SK-N-SH (cell line): Measurements from ENCODE around the gene SETD1A. TPM values are rescaled to one million over a fixed set of nuclear protein-coding genes. Genes with fewer than 3 reads are reported as not detected.

Experiments
- CTCF ChIA-PET: fragments of 300-600, 350-600 bp; formaldehyde crosslinking; extraction: SDS; loops from one replicate; lab custom pipeline; 2021; lab: Yijun Ruan, JAX
- POLR2A ChIA-PET: fragments of 350-600 bp; sonication (Branson Sonifier 250); formaldehyde crosslinking; extraction: SDS; loops from one replicate; lab custom pipeline; 2020; ENCODE audit warnings: antibody characterized with exemption, inconsistent platforms; lab: Yijun Ruan, JAX
- DNase-seq: peaks from one replicate; pipeline ENCODE4 v3.0.0; 2012
- H2AFZ ChIP-seq: fragments of 200-600 bp; sonication (generic); 2 replicates; pipeline ENCODE4 v1.8.1; 2016; ENCODE audit warnings: antibody characterized with exemption, mild to moderate bottlenecking, low read depth
- H3F3A ChIP-seq: fragments of 200-600 bp; sonication (generic); replicated peaks from 2 replicates; pipeline ENCODE3; 2016; ENCODE audit warnings: antibody characterized with exemption, mild to moderate bottlenecking; ENCODE audit not compliant: insufficient read depth
- H3K27ac ChIP-seq, 2 experiments: fragments of 200-500 bp in 1 of 2; fragments of 200-600 bp in 1 of 2; sonication (Bioruptor generic) in 1 of 2; sonication (generic), shearing (Covaris generic) in 1 of 2; 2 replicates each; pipeline versions ENCODE4 v1.5.1 to v1.6.1; 2014 to 2016; ENCODE audit warnings: low read depth in 2 of 2, inconsistent platforms in 1 of 2, low read length in 1 of 2, mild to moderate bottlenecking in 1 of 2, mixed read lengths in 1 of 2
- H3K27me3 ChIP-seq: fragments of 200-600 bp; sonication (generic), shearing (Covaris generic); 2 replicates; pipeline ENCODE4 v1.6.1; 2016; ENCODE audit warnings: mixed run types; ENCODE audit not compliant: insufficient read depth
- H3K36me3 ChIP-seq, 2 experiments: fragments of 200-500 bp in 1 of 2; fragments of 200-600 bp in 1 of 2; sonication (Bioruptor generic) in 1 of 2; sonication (generic) in 1 of 2; replicated peaks in 1 of 2; 2 replicates each; pipeline versions ENCODE3 to v1.5.1; 2014 to 2016; ENCODE audit warnings: low read length in 1 of 2, mild to moderate bottlenecking in 1 of 2; ENCODE audit not compliant: insufficient read depth in 2 of 2, control insufficient read depth in 1 of 2
- H3K4me1 ChIP-seq, 2 experiments: fragments of 200-500 bp in 1 of 2; fragments of 200-600 bp in 1 of 2; sonication (Bioruptor generic) in 1 of 2; sonication (generic), shearing (Covaris generic) in 1 of 2; 2 replicates each; pipeline versions ENCODE4 v1.5.1 to v1.6.1; 2014 to 2016; ENCODE audit warnings: low read depth in 1 of 2, low read length in 1 of 2, mixed run types in 1 of 2; ENCODE audit not compliant: insufficient read depth in 2 of 2, control insufficient read depth in 1 of 2
- H3K4me2 ChIP-seq: fragments of 200-600 bp; sonication (generic), shearing (Covaris generic); 2 replicates; pipeline ENCODE4 v1.6.1; 2017; ENCODE audit warnings: mixed run types
- H3K4me3 ChIP-seq, 2 experiments: fragments of 200-500 bp in 1 of 2; fragments of 200-600 bp in 1 of 2; sonication (Bioruptor generic) in 1 of 2; sonication (generic), shearing (Covaris generic) in 1 of 2; 2 replicates each; pipeline versions ENCODE4 v1.5.1 to v1.8.1; 2014 to 2016; ENCODE audit warnings: low read depth in 2 of 2, inconsistent platforms in 1 of 2, low read length in 1 of 2, mild to moderate bottlenecking in 1 of 2, mixed read lengths in 1 of 2, moderate library complexity in 1 of 2
- H3K79me2 ChIP-seq: fragments of 200-600 bp; sonication (generic); 2 replicates; pipeline ENCODE4 v1.8.1; 2017; ENCODE audit warnings: mild to moderate bottlenecking; ENCODE audit not compliant: insufficient read depth
- H3K9ac ChIP-seq: fragments of 200-600 bp; sonication (generic); 2 replicates; pipeline ENCODE4 v1.6.1; 2017; ENCODE audit warnings: mixed run types
- H3K9me2 ChIP-seq: fragments of 200-600 bp; sonication (generic); 2 replicates; pipeline ENCODE4 v1.6.1; 2017; ENCODE audit warnings: mixed run types
- H3K9me3 ChIP-seq: fragments of 200-600 bp; sonication (generic); 2 replicates; pipeline ENCODE4 v1.6.1; 2017; ENCODE audit warnings: mixed run types, mild to moderate bottlenecking, moderate library complexity
- H4K20me1 ChIP-seq: fragments of 200-600 bp; sonication (generic); 2 replicates; pipeline ENCODE4 v1.6.1; 2017; ENCODE audit warnings: mild to moderate bottlenecking, mixed run types; ENCODE audit not compliant: insufficient read depth
- CHD2 ChIP-seq: fragments of 150-350 bp; IDR thresholded peaks from 2 replicates; pipeline ENCODE4 v1.6.1; 2018; ENCODE audit warnings: low read length; ENCODE audit not compliant: partially characterized antibody
- CTCF ChIP-seq: fragments of 200-600 bp; sonication (generic); IDR thresholded peaks from 2 replicates; pipeline ENCODE4 v1.6.1; 2017; ENCODE audit warnings: antibody characterized with exemption, mild to moderate bottlenecking, moderate library complexity
- FOSL2 ChIP-seq: IDR thresholded peaks from 2 replicates; pipeline ENCODE4 v1.4.0; 2012; ENCODE audit warnings: low read depth, mild to moderate bottlenecking, moderate library complexity, borderline replicate concordance
- GABPA ChIP-seq: IDR thresholded peaks from 2 replicates; pipeline ENCODE4 v1.4.0; 2012; ENCODE audit warnings: low read depth, mild to moderate bottlenecking
- GATA2 ChIP-seq: sonication (generic); formaldehyde crosslinking; IDR thresholded peaks from 2 replicates; pipeline ENCODE4 v1.5.0; 2020; ENCODE audit warnings: mild to moderate bottlenecking, missing genetic modification reagents
- IRF3 ChIP-seq: fragments of 150-350 bp; IDR thresholded peaks from 2 replicates; pipeline ENCODE4 v1.6.1; 2016; ENCODE audit warnings: mild to moderate bottlenecking, low read depth, low read length
- JUND ChIP-seq: IDR thresholded peaks from 2 replicates; pipeline ENCODE4 v1.4.0; 2012
- NFIC ChIP-seq: IDR thresholded peaks from 2 replicates; pipeline ENCODE4 v1.4.0; 2012; ENCODE audit warnings: borderline replicate concordance
- NRF1 ChIP-seq: IDR thresholded peaks from 2 replicates; pipeline ENCODE4 v1.6.1; 2012; ENCODE audit warnings: low read depth, mild to moderate bottlenecking, low read length
- POLR2AphosphoS5 ChIP-seq: IDR thresholded peaks from 2 replicates; pipeline ENCODE4 v1.6.1; 2012; ENCODE audit warnings: low read depth, low read length
- RAD21 ChIP-seq: IDR thresholded peaks from 2 replicates; pipeline ENCODE4 v1.6.1; 2012; ENCODE audit warnings: mild to moderate bottlenecking, low read length
- REST ChIP-seq: IDR thresholded peaks from 2 replicates; pipeline ENCODE4 v1.6.1; 2012; ENCODE audit warnings: mild to moderate bottlenecking, low read depth, low read length, moderate library complexity
- RFX5 ChIP-seq: IDR thresholded peaks from 2 replicates; pipeline ENCODE4 v1.6.1; 2012; ENCODE audit warnings: mild to moderate bottlenecking, improper control_type of control experiment, low read length
- RXRA ChIP-seq: IDR thresholded peaks from 2 replicates; pipeline ENCODE4 v1.4.0; 2012; ENCODE audit warnings: low read depth, mild to moderate bottlenecking, borderline replicate concordance
- SMC3 ChIP-seq: IDR thresholded peaks from 2 replicates; pipeline ENCODE4 v1.6.1; 2012; ENCODE audit warnings: low read depth, low read length, improper control_type of control experiment
- TAF1 ChIP-seq: IDR thresholded peaks from 2 replicates; pipeline ENCODE4 v1.6.1; 2012; ENCODE audit warnings: low read depth, mild to moderate bottlenecking, low read length, moderate library complexity, borderline replicate concordance
- TCF12 ChIP-seq: IDR thresholded peaks from 2 replicates; pipeline ENCODE4 v1.4.0; 2012
- USF1 ChIP-seq: IDR thresholded peaks from 2 replicates; pipeline ENCODE4 v1.4.0; 2012; ENCODE audit warnings: low read depth, borderline replicate concordance
- YY1 ChIP-seq: IDR thresholded peaks from 2 replicates; pipeline ENCODE4 v1.4.0; 2012; ENCODE audit warnings: low read depth, mild to moderate bottlenecking
- whole genome bisulfite sequencing: methylation state at CpG from one replicate; pipeline ENCODE4 v1.1.6; 2017; ENCODE audit warnings: low lambda C conversion rate; 5-methylcytosine and 5-hydroxymethylcytosine counted together
- polyA plus RNA-seq, 3 experiments: library from polyadenylated mRNA; depleted of rRNA; stranded (reverse); fragments of >200 nt; gene quantifications; 2 replicates each; pipeline ENCODE4 v1.2.3, GENCODE V29; 2012

Gene SETD1A
- polyA plus RNA-seq, 1 of the 3 experiments (the other 2 are of a cell fraction), result 6.8 TPM

- WGBS, result 75% methylated on average over 7 of the region's 12 CpGs
- TF ChIP-seq RAD21 (no peak), TCF12 (no peak), RFX5 (no peak), NRF1 (no peak)
- Histone ChIP-seq H3K36me3 (peaks cover 0 to 3% of the 10 kb centered on the region in 2 experiments), H3K79me2 (no peaks in the 10 kb centered on the region), H3K27ac (no peak overlapping the region), H4K20me1 (no peaks in the 10 kb centered on the region), H3K27me3 (no peaks in the 10 kb centered on the region), H2AFZ (no peak overlapping the region), H3K4me2 (no peak overlapping the region), H3K9ac (no peak overlapping the region), H3F3A (no peaks in the 10 kb centered on the region), H3K9me3 (no peaks in the 10 kb centered on the region), H3K4me1 (peaks cover 5 to 12% of the 10 kb centered on the region in 2 experiments; a peak in 2 of 4 replicates), H3K4me3 (no peak overlapping the region), H3K9me2 (no peaks in the 10 kb centered on the region)
- CTCF ChIA-PET, result interaction anchor here (1.0 kb wide), 1 partner anchor 152 kb away, joined by 3 read pairs; no protein-coding TSS in a partner anchor
- POLR2A ChIA-PET, result no interaction called here
- no peak for DNase-seq
Observed at GRCh38 chr16:30990105-30990504, 32.6 kb downstream of the SETD1A start.

GRCh38 chr16:30991052-30991451, 33.5 kb downstream of the SETD1A start:
- no peaks in the 10 kb centered on the region for H3K27me3 ChIP-seq
- H3K9ac ChIP-seq, result no peak overlapping the region
- H3K4me3 ChIP-seq, result no peak overlapping the region
- no peak for DNase-seq
- H3K9me2 ChIP-seq, result no peaks in the 10 kb centered on the region
- WGBS, result 71% methylated on average over 4 of the region's 8 CpGs
- H2AFZ ChIP-seq, result no peak overlapping the region
- H3K9me3 ChIP-seq, result no peaks in the 10 kb centered on the region
- no peaks in the 10 kb centered on the region for H3F3A ChIP-seq
- H3K4me2 ChIP-seq, result no peak overlapping the region
- H3K79me2 ChIP-seq, result no peaks in the 10 kb centered on the region
- peaks cover 0 to 3% of the 10 kb centered on the region in 2 experiments for H3K36me3 ChIP-seq
- CTCF ChIA-PET, result no interaction called here
- no peak overlapping the region for H3K27ac ChIP-seq
- peaks cover 0 to 5% of the 10 kb centered on the region in 2 experiments; a peak in 1 of 4 replicates for H3K4me1 ChIP-seq
- H4K20me1 ChIP-seq, result no peaks in the 10 kb centered on the region
- TF ChIP-seq GABPA (no peak), RXRA (no peak), SMC3 (no peak), GATA2 (CRISPR knock-in tag) (no peak), JUND (no peak), RAD21 (no peak), NFIC (no peak), REST (no peak), IRF3 (no peak), CTCF (no peak), POLR2AphosphoS5 (no peak), NRF1 (no peak), FOSL2 (no peak), TAF1 (no peak), YY1 (no peak), USF1 (no peak), CHD2 (no peak)
- POLR2A ChIA-PET, result no interaction called here
